ENCODE measurements around the gene PGAP3.

DNA sequence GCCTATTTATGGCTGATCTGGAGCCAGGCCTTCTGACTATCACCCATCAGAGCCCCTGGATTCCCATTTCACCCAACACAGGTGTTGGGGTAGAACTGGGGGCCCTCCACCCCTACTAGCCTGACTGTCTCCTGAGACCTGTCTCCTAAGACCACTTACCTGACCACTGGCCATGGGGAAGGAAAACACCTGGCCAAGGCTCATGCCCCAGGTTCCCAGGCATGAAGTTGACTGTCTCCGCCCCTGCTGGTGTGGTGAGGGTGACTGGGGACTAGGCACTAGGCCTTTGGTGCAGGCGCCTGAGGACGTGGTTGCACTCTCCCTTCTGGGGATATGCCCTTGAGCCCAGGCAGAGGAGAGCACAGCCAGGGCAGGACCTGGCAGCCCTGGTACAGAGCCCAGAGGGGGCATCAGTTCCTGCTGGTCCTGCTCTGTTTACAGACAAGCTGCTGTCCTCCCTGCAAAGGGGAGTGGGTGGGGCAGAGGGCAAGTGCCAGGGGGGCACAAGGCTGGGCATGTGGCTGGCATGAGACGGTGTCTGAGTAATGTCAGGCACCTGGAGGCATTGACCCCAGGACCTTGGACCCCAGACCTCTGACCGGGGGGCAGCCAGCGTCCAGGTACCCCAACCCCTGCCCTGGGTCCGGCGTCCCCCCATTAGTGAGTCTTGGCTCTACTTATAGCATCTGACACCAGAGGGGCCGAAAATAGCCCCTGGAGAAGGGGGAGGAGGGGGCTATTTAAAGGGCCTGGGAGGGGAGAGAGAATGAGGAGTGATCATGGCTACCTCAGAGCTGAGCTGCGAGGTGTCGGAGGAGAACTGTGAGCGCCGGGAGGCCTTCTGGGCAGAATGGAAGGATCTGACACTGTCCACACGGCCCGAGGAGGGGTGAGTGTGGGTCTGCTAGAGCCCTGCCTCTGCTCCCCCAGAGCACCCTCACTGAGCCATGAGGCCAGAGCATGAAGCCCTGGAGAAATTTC lies 23.0 kb downstream of the PGAP3 start, which contains the start of gene TCAP:
- TF ChIP-seq, protein P1, sequence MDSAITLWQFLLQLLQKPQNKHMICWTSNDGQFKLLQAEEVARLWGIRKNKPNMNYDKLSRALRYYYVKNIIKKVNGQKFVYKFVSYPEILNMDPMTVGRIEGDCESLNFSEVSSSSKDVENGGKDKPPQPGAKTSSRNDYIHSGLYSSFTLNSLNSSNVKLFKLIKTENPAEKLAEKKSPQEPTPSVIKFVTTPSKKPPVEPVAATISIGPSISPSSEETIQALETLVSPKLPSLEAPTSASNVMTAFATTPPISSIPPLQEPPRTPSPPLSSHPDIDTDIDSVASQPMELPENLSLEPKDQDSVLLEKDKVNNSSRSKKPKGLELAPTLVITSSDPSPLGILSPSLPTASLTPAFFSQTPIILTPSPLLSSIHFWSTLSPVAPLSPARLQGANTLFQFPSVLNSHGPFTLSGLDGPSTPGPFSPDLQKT (IDR thresholded peaks at IDR 0.05; ENCODE audit: borderline replicate concordance, low read depth, low read length): no peak
- TF ChIP-seq ZNF747 (tag by site-specific recombination; IDR thresholded peaks at IDR 0.05) (no peak), ZNF138 (tag by site-specific recombination; IDR thresholded peaks at IDR 0.05; ENCODE audit: borderline replicate concordance) (no peak), ZFP41 (tag by site-specific recombination; IDR thresholded peaks at IDR 0.05; ENCODE audit: borderline replicate concordance) (no peak), ZNF133 (tag by site-specific recombination; IDR thresholded peaks at IDR 0.05) (no peak), ZBTB8A (tag by site-specific recombination; IDR thresholded peaks at IDR 0.05) (no peak), ZNF658 (tag by site-specific recombination; IDR thresholded peaks at IDR 0.05) (no peak), MEIS1 (CRISPR knock-in tag; IDR thresholded peaks at IDR 0.05; ENCODE audit: borderline replicate concordance) (no peak), ZNF561 (tag by site-specific recombination; IDR thresholded peaks at IDR 0.05; ENCODE audit: borderline replicate concordance) (no peak), ZNF76 (tag by site-specific recombination; IDR thresholded peaks at IDR 0.05; ENCODE audit: borderline replicate concordance, low read depth) (no peak)
- TF ChIP-seq, protein P2, sequence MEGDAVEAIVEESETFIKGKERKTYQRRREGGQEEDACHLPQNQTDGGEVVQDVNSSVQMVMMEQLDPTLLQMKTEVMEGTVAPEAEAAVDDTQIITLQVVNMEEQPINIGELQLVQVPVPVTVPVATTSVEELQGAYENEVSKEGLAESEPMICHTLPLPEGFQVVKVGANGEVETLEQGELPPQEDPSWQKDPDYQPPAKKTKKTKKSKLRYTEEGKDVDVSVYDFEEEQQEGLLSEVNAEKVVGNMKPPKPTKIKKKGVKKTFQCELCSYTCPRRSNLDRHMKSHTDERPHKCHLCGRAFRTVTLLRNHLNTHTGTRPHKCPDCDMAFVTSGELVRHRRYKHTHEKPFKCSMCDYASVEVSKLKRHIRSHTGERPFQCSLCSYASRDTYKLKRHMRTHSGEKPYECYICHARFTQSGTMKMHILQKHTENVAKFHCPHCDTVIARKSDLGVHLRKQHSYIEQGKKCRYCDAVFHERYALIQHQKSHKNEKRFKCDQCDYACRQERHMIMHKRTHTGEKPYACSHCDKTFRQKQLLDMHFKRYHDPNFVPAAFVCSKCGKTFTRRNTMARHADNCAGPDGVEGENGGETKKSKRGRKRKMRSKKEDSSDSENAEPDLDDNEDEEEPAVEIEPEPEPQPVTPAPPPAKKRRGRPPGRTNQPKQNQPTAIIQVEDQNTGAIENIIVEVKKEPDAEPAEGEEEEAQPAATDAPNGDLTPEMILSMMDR (tag by site-specific recombination; IDR thresholded peaks at IDR 0.05): no peak
- TF ChIP-seq, protein P3, sequence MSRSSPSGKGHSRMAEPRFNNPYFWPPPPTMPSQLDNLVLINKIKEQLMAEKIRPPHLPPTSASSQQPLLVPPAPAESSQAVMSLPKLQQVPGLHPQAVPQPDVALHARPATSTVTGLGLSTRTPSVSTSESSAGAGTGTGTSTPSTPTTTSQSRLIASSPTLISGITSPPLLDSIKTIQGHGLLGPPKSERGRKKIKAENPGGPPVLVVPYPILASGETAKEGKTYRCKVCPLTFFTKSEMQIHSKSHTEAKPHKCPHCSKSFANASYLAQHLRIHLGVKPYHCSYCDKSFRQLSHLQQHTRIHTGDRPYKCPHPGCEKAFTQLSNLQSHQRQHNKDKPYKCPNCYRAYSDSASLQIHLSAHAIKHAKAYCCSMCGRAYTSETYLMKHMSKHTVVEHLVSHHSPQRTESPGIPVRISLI (tag by site-specific recombination; IDR thresholded peaks at IDR 0.05): no peak
- TF ChIP-seq, protein P4, sequence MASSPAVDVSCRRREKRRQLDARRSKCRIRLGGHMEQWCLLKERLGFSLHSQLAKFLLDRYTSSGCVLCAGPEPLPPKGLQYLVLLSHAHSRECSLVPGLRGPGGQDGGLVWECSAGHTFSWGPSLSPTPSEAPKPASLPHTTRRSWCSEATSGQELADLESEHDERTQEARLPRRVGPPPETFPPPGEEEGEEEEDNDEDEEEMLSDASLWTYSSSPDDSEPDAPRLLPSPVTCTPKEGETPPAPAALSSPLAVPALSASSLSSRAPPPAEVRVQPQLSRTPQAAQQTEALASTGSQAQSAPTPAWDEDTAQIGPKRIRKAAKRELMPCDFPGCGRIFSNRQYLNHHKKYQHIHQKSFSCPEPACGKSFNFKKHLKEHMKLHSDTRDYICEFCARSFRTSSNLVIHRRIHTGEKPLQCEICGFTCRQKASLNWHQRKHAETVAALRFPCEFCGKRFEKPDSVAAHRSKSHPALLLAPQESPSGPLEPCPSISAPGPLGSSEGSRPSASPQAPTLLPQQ (tag by site-specific recombination; IDR thresholded peaks at IDR 0.05): no peak

All from HEK293 (cell line).